Daoy (cell line): Measurements from ENCODE around the gene KAT14. TPM values are rescaled to one million over a fixed set of nuclear protein-coding genes. Genes with fewer than 3 reads are reported as not detected.
"Not testable (repeated sequence)": the region's sequence is repeated elsewhere in the genome, so short reads cannot be mapped to it uniquely, and the experiment has no call there.

ENCODE experiments used
- DNase-seq: peaks from one replicate; pipeline ENCODE4 v3.0.0-alpha.2; 2015; ENCODE audit warnings: low read depth
- total RNA-seq: library from RNA; depleted of rRNA; stranded (reverse); fragments of >200 nt; shearing (Covaris generic); gene quantifications from 2 replicates; pipeline ENCODE4 v1.2.3, GENCODE V29; 2014; rRNA removed

The KAT14 gene
- 14.5 and 21.9 TPM in 2 replicates for total RNA-seq

- peak; percentile 93 for DNase-seq
Measured at GRCh38 chr20:18137412-18138265, at the start of gene KAT14, which contains the start of gene PET117. Gene KAT14 (plus strand): TSS chr20:18137863. CDS start chr20:18142661, 4,798 bp downstream. Gene PET117 (plus strand): TSS chr20:18137863. CDS start chr20:18137956, 93 bp downstream.

- DNase-seq = not testable (repeated sequence)
Measured at GRCh38 chr20:18088298-18088697, 49.4 kb upstream of the KAT14 start.

DNA sequence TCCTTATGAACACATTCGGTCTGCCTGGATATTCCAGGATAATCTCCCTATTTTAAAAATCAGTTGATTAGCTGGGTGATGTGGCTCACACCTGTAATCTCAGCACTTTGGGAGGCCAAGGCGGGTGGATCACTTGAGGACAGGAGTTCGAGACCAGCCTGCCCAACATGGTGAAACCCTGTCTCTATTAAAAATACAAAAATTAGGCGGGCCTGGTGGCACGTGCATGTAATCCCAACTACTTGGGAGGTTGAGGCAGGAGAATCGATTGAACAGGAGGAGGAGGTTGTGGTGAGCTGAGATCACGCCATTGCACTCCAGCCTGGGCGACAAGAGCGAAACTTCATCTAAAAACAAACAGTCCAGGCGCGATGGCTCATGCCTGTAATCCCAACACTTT lies 48.8 kb upstream of the KAT14 start:
- DNase-seq = not testable (repeated sequence)

- DNase-seq = no peak
Measured at GRCh38 chr20:18090044-18090443, 47.6 kb upstream of the KAT14 start.

DNA sequence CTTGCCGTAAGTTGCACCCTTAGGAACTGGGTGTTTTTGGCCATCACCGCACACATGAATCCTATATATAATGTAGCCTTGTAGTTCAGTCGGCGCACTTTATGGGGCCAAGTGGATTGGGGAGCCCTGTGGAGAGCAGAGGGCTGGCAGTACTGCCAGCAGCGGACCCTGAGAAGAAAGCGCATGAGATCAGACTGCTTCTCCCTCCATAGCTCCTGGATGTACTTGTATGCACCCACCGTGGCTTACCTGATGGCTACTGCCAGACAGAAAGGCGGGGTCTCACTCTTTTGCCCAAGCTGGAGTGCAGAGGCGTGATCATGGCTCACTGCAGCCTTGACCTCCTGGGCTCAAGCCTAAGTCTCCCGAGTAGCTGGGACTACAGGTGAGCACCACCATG lies 47.2 kb upstream of the KAT14 start:
- no peak for DNase-seq

DNA sequence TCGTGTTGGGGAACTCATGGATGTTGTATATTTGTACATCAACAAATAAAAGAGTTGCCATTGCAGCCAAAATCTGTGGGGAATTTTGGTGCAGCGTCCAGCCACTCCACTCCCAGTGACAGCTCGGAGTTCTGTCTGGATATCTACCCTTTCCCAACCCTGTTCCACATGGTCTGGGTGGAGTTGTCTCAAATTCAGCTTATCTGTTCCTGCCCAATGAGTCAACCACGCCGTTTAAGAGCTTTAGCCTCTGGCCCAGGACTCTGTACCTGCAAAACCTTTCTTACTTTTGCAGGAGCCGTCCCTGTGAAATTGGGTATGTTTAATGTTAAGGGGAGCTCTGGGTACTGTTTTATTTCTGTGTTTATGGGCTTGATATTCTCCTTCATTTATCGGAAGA lies 46.0 kb upstream of the KAT14 start:
- no peak for DNase-seq

- peak; percentile 25 for DNase-seq
Measured at GRCh38 chr20:18092890-18093289, 44.8 kb upstream of the KAT14 start.

GRCh38 chr20:18093388-18093787 lies 44.3 kb upstream of the KAT14 start:
- DNase-seq = no peak

- DNase-seq = no peak
Measured at GRCh38 chr20:18094191-18094590, 43.5 kb upstream of the KAT14 start.

- DNase-seq = not testable (repeated sequence)
Measured at GRCh38 chr20:18100569-18100968, 37.1 kb upstream of the KAT14 start.

GRCh38 chr20:18101125-18101810 lies 36.4 kb upstream of the KAT14 start:
- no peak for DNase-seq

DNA sequence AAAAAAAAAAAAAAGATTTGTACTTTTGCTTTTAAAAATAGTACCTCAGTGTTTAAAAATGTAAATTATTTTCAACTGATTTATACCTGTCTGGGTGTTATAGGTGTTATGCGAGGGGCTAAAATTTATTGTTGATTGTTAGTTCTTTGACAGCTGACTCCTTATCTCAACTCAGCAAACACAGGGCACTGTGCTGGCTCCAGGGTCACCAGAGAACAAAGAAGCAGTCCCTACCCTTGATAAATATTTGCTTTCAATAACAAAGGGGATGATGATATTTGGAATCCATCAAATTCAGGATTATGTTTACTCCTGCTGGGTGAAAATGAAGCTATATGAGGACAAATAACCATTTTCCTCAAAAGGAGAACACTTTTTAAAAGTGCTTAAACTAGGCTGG lies 34.2 kb upstream of the KAT14 start:
- DNase-seq = no peak

DNA sequence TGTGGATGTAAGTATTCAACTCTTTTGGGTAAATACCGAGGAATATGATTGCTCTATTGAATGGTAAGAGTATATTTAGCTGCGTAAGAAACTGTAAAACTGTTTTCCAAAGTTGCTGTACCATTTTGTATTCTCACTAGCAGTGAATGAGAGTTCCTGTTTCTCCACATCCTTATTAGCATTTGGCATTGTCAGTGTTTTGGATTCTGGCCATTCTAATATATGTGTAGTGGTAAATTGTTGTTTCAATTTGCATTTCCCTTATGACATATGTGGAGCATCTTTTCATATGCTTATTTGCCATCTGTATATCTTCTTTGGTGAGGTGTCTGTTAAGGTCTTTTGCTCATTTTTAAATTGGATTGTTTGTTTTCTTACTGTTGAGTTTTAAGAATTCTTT lies 29.3 kb upstream of the KAT14 start:
- DNase-seq = no peak

DNA sequence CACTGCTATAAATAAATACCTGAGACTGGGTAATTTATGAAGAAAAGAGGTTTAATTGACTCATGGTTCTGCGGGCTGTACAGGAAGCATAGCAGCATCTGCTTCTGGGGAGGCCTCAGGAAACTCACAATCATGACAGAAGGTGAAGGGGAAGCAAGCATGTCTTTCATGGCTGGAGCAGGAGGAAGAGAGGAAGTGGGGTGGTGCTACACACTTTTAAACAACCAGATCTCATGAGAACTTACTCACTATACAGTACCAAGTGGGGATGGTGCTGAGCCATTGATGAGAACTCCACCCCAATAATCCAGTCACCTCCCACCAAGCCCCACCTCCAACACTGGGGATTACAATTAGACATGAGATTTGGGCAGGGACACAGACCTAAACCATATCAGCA lies 9.1 kb upstream of the KAT14 start:
- not testable (repeated sequence) for DNase-seq

GRCh38 chr20:18132663-18133062 lies 5.0 kb upstream of the KAT14 start:
- no peak for DNase-seq

DNA sequence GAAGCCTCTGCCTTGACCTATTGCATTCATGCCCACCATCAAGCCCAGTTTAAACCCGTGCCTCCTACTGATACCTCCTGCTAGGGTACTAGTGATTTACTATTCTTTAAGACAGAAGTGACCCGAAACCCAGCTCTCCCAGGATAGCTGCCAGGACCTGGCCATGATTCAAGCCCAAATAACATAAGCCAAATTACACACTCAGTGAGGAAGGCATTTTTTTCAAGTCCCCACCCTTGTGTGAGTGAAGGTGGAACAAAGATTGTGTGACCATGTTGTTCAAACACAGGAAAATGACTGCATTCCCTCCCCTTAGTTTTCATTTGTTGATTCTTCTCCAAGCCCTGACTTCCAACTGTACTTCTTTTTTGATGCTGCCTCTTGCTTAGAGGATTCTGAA lies 3.7 kb upstream of the KAT14 start:
- DNase-seq = no peak

DNA sequence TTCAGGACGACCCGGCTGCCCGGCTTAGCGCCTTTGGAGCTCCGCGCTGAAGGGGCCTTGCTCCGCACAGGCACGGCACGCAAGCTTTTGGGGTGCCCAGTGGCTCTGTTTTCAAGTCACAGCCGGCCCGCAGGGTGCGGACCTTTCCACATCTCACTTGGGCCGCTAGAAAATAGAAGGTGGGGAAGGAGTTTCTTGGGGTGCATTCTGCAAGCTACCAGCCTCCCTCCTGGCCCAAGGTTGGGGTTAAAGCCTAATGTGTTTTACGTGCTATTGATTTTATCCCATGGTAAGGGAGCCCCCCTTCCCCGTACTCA lies 561 bp downstream of the KAT14 start:
- no peak for DNase-seq

GRCh38 chr20:18138639-18139583 lies 1.2 kb downstream of the KAT14 start:
- no peak for DNase-seq

GRCh38 chr20:18139832-18140231 lies 2.2 kb downstream of the KAT14 start:
- DNase-seq = no peak

- no peak for DNase-seq
Measured at GRCh38 chr20:18144541-18145099, 7.0 kb downstream of the KAT14 start.

GRCh38 chr20:18154342-18154741 lies 16.7 kb downstream of the KAT14 start:
- no peak for DNase-seq

DNA sequence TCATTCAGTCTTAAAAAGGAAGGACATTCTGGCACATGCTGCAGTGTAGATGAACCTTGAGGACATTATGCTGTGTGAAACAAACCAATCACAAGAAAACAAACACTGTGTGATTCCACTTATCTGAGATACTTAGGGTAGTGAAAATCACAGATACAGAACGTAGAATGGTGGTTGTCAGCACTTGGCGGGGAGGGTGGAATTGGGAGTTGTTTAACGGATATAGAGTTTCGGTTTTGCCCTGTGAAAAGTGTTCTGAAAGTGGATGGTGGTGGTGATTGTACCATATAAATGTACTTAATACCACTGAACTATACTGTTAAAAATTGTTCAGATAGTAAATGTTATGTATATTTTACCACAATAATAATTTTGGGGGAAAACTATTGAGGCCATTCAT lies 18.4 kb downstream of the KAT14 start:
- no peak for DNase-seq
